IMR-90 (cell line): Measurements from ENCODE around the gene EPHA2.

ENCODE experiments used
- BHLHE40 ChIP-seq: fragments of 150-350 bp; IDR thresholded peaks from 2 replicates; pipeline ENCODE4 v1.6.1; 2016; ENCODE audit warnings: mild to moderate bottlenecking, low read depth, low read length
- CEBPB ChIP-seq: IDR thresholded peaks from 2 replicates; pipeline ENCODE4 v1.6.1; 2012; ENCODE audit warnings: low read depth, low read length, improper control_type of control experiment
- CHD1 ChIP-seq: IDR thresholded peaks from 2 replicates; pipeline ENCODE4 v1.6.1; 2012; ENCODE audit warnings: low read depth, low read length, improper control_type of control experiment
- FOS ChIP-seq: fragments of 150-350 bp; IDR thresholded peaks from 2 replicates; pipeline ENCODE4 v1.6.1; 2016; ENCODE audit warnings: low read depth, low read length
- MAFK ChIP-seq: IDR thresholded peaks from 2 replicates; pipeline ENCODE4 v1.6.1; 2012; ENCODE audit warnings: low read depth, low read length, improper control_type of control experiment
- MAZ ChIP-seq: IDR thresholded peaks from 2 replicates; pipeline ENCODE4 v1.6.1; 2012; ENCODE audit warnings: low read depth, mild to moderate bottlenecking, low read length, improper control_type of control experiment, moderate library complexity, borderline replicate concordance
- POLR2A ChIP-seq: IDR thresholded peaks from 2 replicates; pipeline ENCODE4 v1.6.1; 2012; ENCODE audit warnings: mild to moderate bottlenecking, low read depth, low read length
- RFX5 ChIP-seq: IDR thresholded peaks from 2 replicates; pipeline ENCODE4 v1.8.0; 2012; ENCODE audit warnings: low read depth, mild to moderate bottlenecking, low read length, moderate library complexity
- TF ChIP-seq, protein P1 (sequence below): conservative IDR thresholded peaks from 2 replicates; pipeline ENCODE4 v1.5.1; 2012; ENCODE audit warnings: mild to moderate bottlenecking, low read depth, low read length, improper control_type of control experiment
- TF ChIP-seq, protein P2 (sequence below): fragments of 150-350 bp; IDR thresholded peaks from 2 replicates; pipeline ENCODE4 v1.6.1; 2016; ENCODE audit warnings: low read depth, mild to moderate bottlenecking, low read length, moderate library complexity, borderline replicate concordance

DNA sequence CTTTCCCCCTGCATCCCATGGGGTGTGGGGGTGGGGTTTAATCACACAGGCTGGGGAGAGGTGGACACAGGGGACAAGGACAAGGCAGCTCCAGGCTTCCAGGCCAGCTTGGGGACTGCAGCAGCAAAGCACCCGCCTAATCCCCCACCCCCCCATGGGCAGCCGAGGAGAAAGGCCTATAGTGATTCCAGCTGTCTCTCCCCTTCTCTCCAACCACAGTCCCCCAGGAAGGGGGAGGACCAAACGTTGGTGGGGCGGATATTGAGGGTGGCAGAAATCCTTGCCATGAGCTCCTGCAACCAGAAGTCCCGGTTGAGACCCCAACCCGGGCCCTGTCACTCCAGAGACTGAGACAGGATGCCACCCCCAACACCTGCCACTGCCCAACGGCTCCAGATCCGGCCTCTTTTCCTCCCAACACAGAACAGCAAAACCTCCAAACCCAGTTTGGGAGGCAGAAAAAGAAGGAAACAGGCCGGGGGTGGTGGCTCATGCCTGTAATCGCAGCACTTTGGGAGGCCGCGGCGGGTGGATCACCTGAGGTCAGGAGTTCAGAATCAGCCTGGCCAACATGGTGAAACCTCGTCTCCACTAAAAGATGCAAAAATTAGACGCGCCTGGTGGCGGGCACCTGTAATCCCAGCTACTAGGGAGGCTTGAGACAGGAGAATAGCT, 1.7 kb downstream of the EPHA2 start:
- TF ChIP-seq, protein P1, sequence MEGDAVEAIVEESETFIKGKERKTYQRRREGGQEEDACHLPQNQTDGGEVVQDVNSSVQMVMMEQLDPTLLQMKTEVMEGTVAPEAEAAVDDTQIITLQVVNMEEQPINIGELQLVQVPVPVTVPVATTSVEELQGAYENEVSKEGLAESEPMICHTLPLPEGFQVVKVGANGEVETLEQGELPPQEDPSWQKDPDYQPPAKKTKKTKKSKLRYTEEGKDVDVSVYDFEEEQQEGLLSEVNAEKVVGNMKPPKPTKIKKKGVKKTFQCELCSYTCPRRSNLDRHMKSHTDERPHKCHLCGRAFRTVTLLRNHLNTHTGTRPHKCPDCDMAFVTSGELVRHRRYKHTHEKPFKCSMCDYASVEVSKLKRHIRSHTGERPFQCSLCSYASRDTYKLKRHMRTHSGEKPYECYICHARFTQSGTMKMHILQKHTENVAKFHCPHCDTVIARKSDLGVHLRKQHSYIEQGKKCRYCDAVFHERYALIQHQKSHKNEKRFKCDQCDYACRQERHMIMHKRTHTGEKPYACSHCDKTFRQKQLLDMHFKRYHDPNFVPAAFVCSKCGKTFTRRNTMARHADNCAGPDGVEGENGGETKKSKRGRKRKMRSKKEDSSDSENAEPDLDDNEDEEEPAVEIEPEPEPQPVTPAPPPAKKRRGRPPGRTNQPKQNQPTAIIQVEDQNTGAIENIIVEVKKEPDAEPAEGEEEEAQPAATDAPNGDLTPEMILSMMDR = no peak
- TF ChIP-seq FOS (no peak), POLR2A (no peak), CEBPB (no peak), BHLHE40 (no peak), MAFK (no peak), MAZ (no peak; the same call in 1 of the 2 replicates), RFX5 (no peak), CHD1 (no peak)
- TF ChIP-seq, protein P2, sequence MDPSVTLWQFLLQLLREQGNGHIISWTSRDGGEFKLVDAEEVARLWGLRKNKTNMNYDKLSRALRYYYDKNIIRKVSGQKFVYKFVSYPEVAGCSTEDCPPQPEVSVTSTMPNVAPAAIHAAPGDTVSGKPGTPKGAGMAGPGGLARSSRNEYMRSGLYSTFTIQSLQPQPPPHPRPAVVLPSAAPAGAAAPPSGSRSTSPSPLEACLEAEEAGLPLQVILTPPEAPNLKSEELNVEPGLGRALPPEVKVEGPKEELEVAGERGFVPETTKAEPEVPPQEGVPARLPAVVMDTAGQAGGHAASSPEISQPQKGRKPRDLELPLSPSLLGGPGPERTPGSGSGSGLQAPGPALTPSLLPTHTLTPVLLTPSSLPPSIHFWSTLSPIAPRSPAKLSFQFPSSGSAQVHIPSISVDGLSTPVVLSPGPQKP = no peak
